Fibroblast of peridontal ligament (primary cell): ENCODE results near the gene AK8.

Source experiments
- DNase-seq: peaks from one replicate; pipeline ENCODE4 v3.0.0-alpha.2; 2010; ENCODE audit errors: extremely low read depth

The AK8 gene

GRCh38 chr9:132857616-132858342 lies 20.3 kb downstream of the AK8 start:
- no peak for DNase-seq

- peak; percentile 82 for DNase-seq
Observed at GRCh38 chr9:132857031-132857430, 21.1 kb downstream of the AK8 start.

- no peak for DNase-seq
Observed at GRCh38 chr9:132855904-132856303, 22.2 kb downstream of the AK8 start.

- no peak for DNase-seq
Observed at GRCh38 chr9:132854832-132855231, 23.3 kb downstream of the AK8 start.

DNA sequence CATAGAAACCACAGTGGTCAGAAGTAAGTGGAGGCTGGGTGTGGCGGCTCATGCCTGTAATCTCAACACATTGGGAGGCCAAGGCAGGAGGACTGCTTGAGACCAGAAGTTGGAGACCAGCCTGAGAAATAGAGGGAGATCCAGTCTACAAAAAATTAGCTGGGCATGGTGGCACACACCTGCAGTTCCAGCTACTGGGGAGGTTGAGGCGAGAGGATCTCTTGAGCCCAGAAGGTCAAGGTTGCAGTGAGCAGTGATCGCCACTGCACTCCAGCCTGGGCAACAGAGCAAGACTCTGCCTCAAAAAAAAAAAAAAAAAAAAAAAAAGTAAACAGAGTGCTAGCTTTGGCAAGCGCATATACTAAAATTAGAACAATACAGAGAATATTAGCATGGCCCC lies 24.6 kb downstream of the AK8 start:
- no peak for DNase-seq

DNA sequence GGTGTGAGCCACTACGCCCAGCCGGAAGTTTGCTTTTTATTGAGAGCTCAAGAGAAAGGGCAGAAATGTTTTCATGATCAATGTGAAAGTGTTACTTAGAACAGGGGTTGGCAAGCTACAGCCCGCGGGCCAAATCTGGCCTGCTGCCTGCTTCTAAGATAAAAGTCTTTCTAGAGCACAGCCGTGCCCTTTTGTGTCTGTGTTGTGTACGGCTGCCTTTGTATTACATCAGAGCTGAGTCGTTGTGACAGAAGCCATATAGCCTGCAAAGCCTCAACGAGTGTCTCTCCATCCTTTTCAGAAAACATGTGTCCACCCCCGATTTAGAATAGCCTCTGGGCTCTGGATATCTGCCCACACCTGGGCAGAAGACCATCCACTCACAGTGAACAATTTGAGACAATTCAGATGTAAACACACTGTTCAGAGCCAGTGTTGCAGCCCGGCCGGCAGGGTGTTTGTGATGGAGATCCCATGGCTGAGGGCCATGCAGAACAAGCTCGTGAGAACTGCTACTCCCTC lies 28.8 kb downstream of the AK8 start:
- DNase-seq: no peak

DNA sequence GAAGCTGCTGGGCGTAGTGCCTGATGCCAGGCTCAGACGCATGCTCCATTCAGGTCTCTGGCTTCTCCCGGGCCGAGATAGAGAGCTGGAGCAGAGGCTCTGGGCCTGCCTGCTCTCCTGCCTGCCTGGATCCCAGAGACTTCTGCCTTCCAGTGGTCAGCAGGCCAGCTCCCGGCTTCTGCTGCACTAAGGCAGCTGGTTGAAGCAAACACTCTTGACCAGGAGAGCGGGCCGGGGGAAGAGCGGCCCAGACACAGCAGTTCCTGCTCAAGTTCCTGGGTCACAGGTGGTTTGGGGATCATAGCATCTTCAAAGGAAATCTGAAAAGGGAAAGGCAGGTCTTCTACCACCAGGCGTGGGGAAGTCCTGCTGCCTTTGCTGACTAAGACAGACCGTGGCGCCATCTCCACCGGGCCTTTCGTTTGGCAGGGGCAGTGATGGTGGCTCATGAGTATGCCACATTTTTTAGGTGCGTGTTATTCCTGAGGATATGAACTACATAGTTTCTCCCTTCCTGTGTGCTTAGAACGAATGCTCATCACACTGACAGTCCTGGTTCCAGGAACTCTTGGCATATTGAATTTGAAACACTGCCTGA lies 31.1 kb downstream of the AK8 start:
- no peak for DNase-seq

DNA sequence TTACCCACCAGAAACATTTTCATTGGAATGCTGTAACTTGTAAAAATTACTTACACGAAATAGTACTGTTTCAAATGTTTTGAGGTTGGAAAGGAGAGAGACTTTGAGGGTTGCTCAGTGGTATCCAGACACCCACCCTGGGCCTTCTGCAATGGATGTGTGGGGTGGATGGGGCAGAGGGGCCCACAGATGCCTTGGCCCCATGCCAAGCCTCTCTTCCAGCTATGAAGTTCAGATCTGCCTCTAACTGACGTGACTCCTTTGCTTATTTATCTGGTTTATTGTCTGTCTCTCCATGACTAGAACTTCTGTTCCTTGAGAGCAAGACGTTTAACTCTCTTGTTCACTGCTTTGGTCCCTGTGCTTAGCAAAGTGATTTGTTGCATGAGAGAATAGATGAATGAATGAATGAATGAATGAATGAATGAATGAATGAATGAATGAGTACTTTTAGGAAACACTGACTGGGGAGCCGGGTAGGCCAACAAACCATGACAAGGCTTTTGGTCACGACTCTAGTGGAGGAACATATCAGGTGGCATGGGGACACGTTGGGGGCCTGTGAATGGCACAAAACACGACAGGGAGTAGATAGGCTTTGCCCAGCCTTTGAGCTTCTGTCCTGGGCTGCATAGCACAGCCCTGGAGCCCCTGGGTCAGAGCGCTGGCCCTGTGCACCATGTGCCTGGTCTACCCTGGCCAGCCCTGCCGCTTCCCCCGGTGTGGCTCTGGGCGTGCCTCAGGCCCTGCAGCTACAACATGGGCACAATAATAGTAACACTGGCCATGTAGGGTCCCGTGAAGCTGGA lies 31.8 kb downstream of the AK8 start:
- no peak for DNase-seq

DNA sequence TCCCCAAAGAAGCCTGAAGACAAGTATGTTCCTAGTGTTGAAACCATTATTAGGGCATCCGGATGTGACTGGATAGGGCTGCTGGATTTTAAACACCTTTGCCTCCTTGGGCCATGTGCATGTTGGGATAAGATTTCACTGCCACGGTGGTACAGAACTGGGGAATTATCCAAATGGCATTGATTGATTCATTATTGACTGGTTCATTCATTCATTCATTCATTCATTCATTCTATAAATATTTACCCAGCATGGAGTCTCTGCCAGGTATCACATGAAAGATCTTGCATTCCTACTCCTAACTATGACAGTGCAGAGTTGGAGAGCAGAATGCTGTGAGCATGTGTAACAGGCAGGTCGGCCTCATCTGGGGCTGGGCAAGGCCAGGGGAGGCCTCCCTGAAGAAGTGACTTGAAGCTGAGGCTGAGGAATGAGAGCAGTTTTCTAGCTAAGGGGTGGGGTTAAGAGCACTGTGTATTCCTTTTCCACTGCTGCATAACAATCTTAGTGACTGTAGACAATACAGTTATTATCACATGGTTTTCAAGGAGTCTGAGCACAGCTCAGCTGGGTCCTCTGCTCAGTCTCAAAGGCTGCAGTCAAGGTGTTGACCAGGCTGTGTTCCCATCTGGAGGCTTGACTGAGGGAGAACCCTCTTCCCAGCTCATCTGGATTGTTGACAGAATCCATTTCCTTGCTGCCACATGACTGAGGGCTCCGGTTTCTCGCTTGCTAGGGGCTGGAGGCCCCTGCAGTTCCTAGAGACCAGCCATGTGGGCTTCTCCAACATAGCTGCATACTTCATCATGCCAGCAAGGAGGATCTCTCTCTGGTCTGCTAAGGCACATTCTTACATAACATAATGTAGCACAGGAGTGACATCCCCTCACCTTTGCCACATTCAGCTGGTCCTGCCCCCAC lies 35.7 kb downstream of the AK8 start:
- DNase-seq: no peak

- DNase-seq: no peak
Observed at GRCh38 chr9:132840980-132841379, 37.1 kb downstream of the AK8 start.

- no peak for DNase-seq
Observed at GRCh38 chr9:132838291-132838690, 39.8 kb downstream of the AK8 start.

DNA sequence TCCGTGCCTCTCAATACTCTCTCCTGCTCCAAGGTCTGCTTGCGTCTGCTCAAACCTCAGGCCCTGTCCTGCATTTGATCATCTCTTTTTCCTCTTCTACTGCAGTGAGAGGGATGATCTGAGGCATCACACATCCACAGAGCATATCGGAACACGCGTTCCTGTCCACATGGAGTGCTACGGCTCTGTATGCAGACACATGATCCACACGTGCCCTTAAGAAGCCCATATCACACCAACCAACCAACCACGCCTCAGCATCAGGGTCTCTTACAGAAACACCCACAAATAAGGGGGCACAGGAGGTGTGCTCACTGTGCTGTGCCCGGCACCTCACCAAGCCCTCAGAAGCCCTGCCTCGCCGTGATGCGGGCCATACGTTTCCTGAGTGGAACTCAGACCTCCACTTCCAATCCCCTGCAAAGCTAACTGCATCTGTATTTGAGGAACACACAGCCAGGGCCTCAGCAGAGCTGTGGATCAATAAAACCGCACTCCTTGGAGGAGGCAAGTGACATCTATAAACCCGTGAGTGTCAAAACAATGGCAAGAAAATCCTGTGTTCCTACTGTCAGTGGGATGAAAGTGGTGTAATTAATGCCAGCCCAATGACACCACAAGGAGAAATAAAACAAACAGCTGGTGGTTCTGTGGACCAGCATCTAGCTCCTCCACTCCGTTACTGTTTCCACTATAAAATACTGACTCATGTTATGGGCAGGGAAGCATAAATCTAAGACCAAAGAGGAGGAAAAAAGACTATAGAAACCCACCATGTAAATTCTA lies 40.4 kb downstream of the AK8 start:
- DNase-seq: no peak

- DNase-seq: no peak
Observed at GRCh38 chr9:132834343-132834742, 43.7 kb downstream of the AK8 start.

- DNase-seq: no peak
Observed at GRCh38 chr9:132833550-132834121, 44.4 kb downstream of the AK8 start.

GRCh38 chr9:132832171-132832881 lies 45.8 kb downstream of the AK8 start:
- no peak for DNase-seq

GRCh38 chr9:132828201-132828770 lies 49.8 kb downstream of the AK8 start:
- DNase-seq: no peak

DNA sequence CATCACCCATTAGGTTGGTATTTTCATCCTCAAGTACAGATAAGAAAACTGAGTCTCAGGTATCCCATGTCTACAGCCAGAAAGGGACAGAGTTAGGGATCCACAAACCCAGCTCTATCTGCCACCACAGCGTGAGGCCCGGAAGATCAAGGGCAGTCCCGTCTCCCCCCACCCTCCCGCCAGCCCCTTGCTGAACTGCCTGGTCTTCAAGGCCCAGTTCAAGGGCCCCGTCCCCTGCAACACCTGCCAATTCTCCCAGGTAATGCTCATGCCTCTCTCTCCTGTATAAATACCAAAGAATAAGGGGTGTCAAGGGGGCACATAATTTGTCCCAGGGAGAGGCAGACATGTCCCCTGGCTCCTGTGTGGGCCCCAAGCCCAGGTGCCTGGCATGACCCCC lies 50.7 kb downstream of the AK8 start:
- DNase-seq: no peak

- no peak for DNase-seq
Observed at GRCh38 chr9:132826621-132827365, 51.3 kb downstream of the AK8 start.

DNA sequence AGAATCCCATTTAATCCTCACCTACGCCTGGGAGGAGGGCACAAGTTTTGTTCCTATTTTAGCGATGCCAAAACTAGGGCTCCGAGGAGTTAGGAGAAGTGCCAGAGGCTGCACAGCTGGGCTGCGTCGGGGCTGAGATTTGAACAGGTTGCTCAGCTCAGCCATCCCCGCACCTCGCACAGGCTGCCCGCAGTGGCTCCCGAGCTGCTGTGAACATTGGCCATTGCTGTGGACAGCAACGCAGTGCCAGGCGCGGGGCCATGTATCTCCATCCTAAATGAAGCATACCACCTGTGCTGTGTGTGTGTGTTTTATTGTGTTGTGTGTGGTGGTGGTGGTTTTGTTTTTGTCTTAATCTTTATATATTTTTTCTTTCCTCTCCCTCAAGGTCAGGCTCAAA lies 52.0 kb downstream of the AK8 start:
- DNase-seq: no peak
